Psoas muscle (tissue), 8 donors: Measurements from ENCODE around the gene GPATCH1. TPM values are rescaled to one million over a fixed set of nuclear protein-coding genes. Genes with fewer than 3 reads are reported as not detected.

Experiments
- ATAC-seq, 4 donors: fragments of 200-7000 bp; cut with Tn5 transposase; one replicate each; pipeline ENCODE4 v1.9.1; 2020; ENCODE audit warnings: moderate library complexity in 3 of 4, mild to moderate bottlenecking in 2 of 4
- DNase-seq, 2 donors: peaks; one replicate each; pipeline ENCODE4 v3.0.0-alpha.2; 2020
- H3K27ac ChIP-seq: fragments of 200-600 bp; one replicate; pipeline ENCODE4 v1.8.0; 2022
- H3K27me3 ChIP-seq, 3 donors: fragments of 200-600 bp in 1 of 3; one replicate each; pipeline versions ENCODE4 v1.6.1 to v1.8.0; 2013 to 2022; ENCODE audit warnings: low read length in 2 of 3, mild to moderate bottlenecking in 2 of 3, moderate library complexity in 1 of 3; ENCODE audit not compliant: insufficient read depth in 3 of 3
- H3K36me3 ChIP-seq, 2 donors: fragments of 200-600 bp in 1 of 2; one replicate each; pipeline versions ENCODE4 v1.6.1 to v1.8.0; 2013 to 2022; ENCODE audit warnings: low read depth in 1 of 2, mild to moderate bottlenecking in 1 of 2, moderate library complexity in 1 of 2; ENCODE audit not compliant: insufficient read depth in 1 of 2
- H3K4me1 ChIP-seq: fragments of 200-600 bp; one replicate; pipeline ENCODE4 v1.8.0; 2022
- H3K4me3 ChIP-seq: fragments of 200-600 bp; one replicate; pipeline ENCODE4 v1.8.0; 2022; ENCODE audit warnings: mild to moderate bottlenecking
- H3K9me3 ChIP-seq: fragments of 200-600 bp; one replicate; pipeline ENCODE4 v1.8.0; 2022
- CTCF ChIP-seq: fragments of 200-600 bp; IDR thresholded peaks from one replicate; pipeline ENCODE4 v1.8.0; 2022; ENCODE audit warnings: antibody characterized with exemption
- WGBS, 3 donors: extraction: QIAGEN DNeasy Blood & Tissue Kit; methylation state at CpG; one replicate each; pipeline versions ENCODE4 v1.1.6 to v1.1.7; 2013; 5-methylcytosine and 5-hydroxymethylcytosine counted together
- intact Hi-C, 2 donors: fragments of 100-400 bp; cut with DNase I; formaldehyde crosslinking; loops; one replicate each; pipeline versions ENCODE4 v1.11.0 to v1.14.2; 2022
- polyA plus RNA-seq, 3 donors: library from polyadenylated mRNA; stranded (reverse); fragments of 200-250 nt; gene quantifications; one replicate each; pipeline ENCODE4 v1.2.3, GENCODE V29; 2013
- total RNA-seq, 4 donors: library from RNA; stranded (reverse); fragmentation: NEBNext Ultra II Directional in 2 of 4; extraction: Animal tissue kit (Norgen Biotek cat#: 25700) in 2 of 4; gene quantifications; one replicate each; pipeline versions ENCODE4 v1.2.1 to v1.2.4, GENCODE V29; 2021 to 2023
- donor health status: healthy with polysubstance abuse.
- donor health status: DM: no; HTN: no; CAD: no; lungs with moderate emphysema.
- donor health status: Bipolar disorder and iron deficiency.
- donor health status: healthy.
- donor health status: DM: yes; HTN: yes; CAD: no.
- donor health status: DM: no; HTN: no; CAD: no.
- donor health status: DM: no; HTN: no; CAD: no.
- donor health status: DM: yes; HTN: yes; CAD: no.

Gene GPATCH1
- total and polyA plus RNA-seq, 7 donors, result 3.1 to 7.5 (median 4.2) TPM

GRCh38 chr19:33098055-33098534 is 17.1 kb downstream of the GPATCH1 start:
- Histone ChIP-seq H3K4me1 (peaks cover 4% of the 10 kb centered on the region), H3K4me3 (no peak overlapping the region), H3K9me3 (no peaks in the 10 kb centered on the region), H3K36me3 (peaks cover 7 to 99% of the 10 kb centered on the region in 2 donors), H3K27me3 (no peaks in the 10 kb centered on the region), H3K27ac (no peak overlapping the region)
- ATAC-seq, result no peak
- DNase-seq, result no peak
- WGBS, 3 donors, result 69 to 73% (median 70%) methylated on average over 4 of the region's 4 CpGs
- intact Hi-C loops, result no loop called here
- TF ChIP-seq CTCF, result no peak

- Histone ChIP-seq H3K27me3 (no peaks in the 10 kb centered on the region), H3K27ac (no peak overlapping the region), H3K36me3 (peaks cover 5 to 95% of the 10 kb centered on the region in 2 donors), H3K9me3 (no peaks in the 10 kb centered on the region), H3K4me3 (no peak overlapping the region), H3K4me1 (no peaks in the 10 kb centered on the region)
- intact Hi-C loops, result no loop called here
- 92 to 95% (median 93%) methylated on average over 10 of the region's 10 CpGs for WGBS, 3 donors
- ATAC-seq, result no peak
- TF ChIP-seq CTCF, result no peak
- no peak for DNase-seq
Observed at GRCh38 chr19:33100894-33101644, 20.1 kb downstream of the GPATCH1 start.

- H3K36me3 ChIP-seq, result peaks cover 7 to 95% of the 10 kb centered on the region in 2 donors
- H3K4me3 ChIP-seq, result no peak overlapping the region
- no peak for DNase-seq
- H3K27ac ChIP-seq, result no peak overlapping the region
- H3K4me1 ChIP-seq, result no peaks in the 10 kb centered on the region
- intact Hi-C loops, result no loop called here
- H3K9me3 ChIP-seq, result no peaks in the 10 kb centered on the region
- no peaks in the 10 kb centered on the region for H3K27me3 ChIP-seq
- TF ChIP-seq CTCF, result no peak
- WGBS, 3 donors, result 90 to 97% (median 93%) methylated on average over 6 of the region's 6 CpGs
- no peak for ATAC-seq
Observed at GRCh38 chr19:33102893-33103292, 21.9 kb downstream of the GPATCH1 start.

- DNase-seq, result no peak
- H3K36me3 ChIP-seq, result peaks cover 2 to 96% of the 10 kb centered on the region in 2 donors
- no peaks in the 10 kb centered on the region for H3K9me3 ChIP-seq
- TF ChIP-seq CTCF, result no peak
- no peak for ATAC-seq
- H3K27me3 ChIP-seq, result no peaks in the 10 kb centered on the region
- no peak overlapping the region for H3K27ac ChIP-seq
- intact Hi-C loops, result no loop called here
- H3K4me3 ChIP-seq, result no peak overlapping the region
- H3K4me1 ChIP-seq, result no peaks in the 10 kb centered on the region
- 89 to 93% (median 92%) methylated on average over 10 of the region's 10 CpGs for WGBS, 3 donors
Observed at GRCh38 chr19:33108161-33108560, 27.2 kb downstream of the GPATCH1 start.
